Measurements from ENCODE around the gene TGM6. TPM values are rescaled to one million over a fixed set of nuclear protein-coding genes. Genes with fewer than 3 reads are reported as not detected.

The TGM6 gene
- total and polyA plus RNA-seq, 2 donors, result not detected

DNA sequence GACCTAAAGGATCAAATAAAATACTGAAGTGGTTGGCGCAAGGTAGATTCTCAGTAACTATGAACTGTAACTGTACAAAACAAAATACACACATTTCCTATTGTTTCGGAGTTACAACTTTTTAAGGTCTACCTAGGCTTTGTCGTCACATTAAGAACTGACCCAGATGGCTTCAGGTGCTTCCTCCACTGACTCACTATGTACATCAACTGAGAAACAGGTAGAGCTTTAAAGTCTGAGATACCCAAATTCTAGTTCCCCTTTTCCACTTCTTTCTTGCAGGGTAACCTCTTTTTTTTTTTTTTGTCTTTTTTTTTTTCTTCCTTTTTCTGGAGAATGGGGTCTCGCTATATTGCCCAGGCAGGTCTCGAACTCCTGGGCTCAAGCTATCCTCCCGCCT, 84.4 kb downstream of the TGM6 start:
- no peak for DNase-seq (ENCODE audit: low read depth in 6 of 9, low spot score in 9 of 9)
- Histone ChIP-seq H3K9me3 (ENCODE audit: control insufficient read depth in 2 of 2, insufficient read depth in 1 of 2, low read length in 1 of 2) (no peaks in the 10 kb centered on the region), H3K27ac (ENCODE audit: low read depth in 1 of 2, low read length in 1 of 2) (no peak overlapping the region), H3K27me3 (ENCODE audit: control insufficient read depth in 2 of 2, insufficient read depth in 1 of 2, low read length in 1 of 2) (no peaks in the 10 kb centered on the region), H3K4me1 (ENCODE audit: control insufficient read depth in 2 of 2, insufficient read depth in 2 of 2, low read length in 2 of 2) (peaks cover 12 to 16% of the 10 kb centered on the region in 2 donors), H3K4me3 (ENCODE audit: low read length in 2 of 2) (no peak overlapping the region), H3K36me3 (ENCODE audit: control insufficient read depth in 2 of 2, insufficient read depth in 2 of 2, low read length in 1 of 2) (peaks cover 53 to 73% of the 10 kb centered on the region in 2 donors)
- WGBS, result 97% methylated on average over 6 of the region's 6 CpGs

- peaks cover 37 to 50% of the 10 kb centered on the region in 2 donors for H3K36me3 ChIP-seq (ENCODE audit: control insufficient read depth in 2 of 2, insufficient read depth in 2 of 2, low read length in 1 of 2)
- H3K27ac ChIP-seq (ENCODE audit: low read depth in 1 of 2, low read length in 1 of 2), result no peak overlapping the region
- 94% methylated on average over 5 of the region's 5 CpGs for WGBS
- peaks cover 15 to 19% of the 10 kb centered on the region in 2 donors for H3K4me1 ChIP-seq (ENCODE audit: control insufficient read depth in 2 of 2, insufficient read depth in 2 of 2, low read length in 2 of 2)
- no peaks in the 10 kb centered on the region for H3K27me3 ChIP-seq (ENCODE audit: control insufficient read depth in 2 of 2, insufficient read depth in 1 of 2, low read length in 1 of 2)
- H3K9me3 ChIP-seq (ENCODE audit: control insufficient read depth in 2 of 2, insufficient read depth in 1 of 2, low read length in 1 of 2), result no peaks in the 10 kb centered on the region
- DNase-seq (ENCODE audit: low read depth in 6 of 9, low spot score in 9 of 9), result no peak
- H3K4me3 ChIP-seq (ENCODE audit: low read length in 2 of 2), result no peak overlapping the region
Observed at GRCh38 chr20:2467412-2467811, 86.7 kb downstream of the TGM6 start.

DNA sequence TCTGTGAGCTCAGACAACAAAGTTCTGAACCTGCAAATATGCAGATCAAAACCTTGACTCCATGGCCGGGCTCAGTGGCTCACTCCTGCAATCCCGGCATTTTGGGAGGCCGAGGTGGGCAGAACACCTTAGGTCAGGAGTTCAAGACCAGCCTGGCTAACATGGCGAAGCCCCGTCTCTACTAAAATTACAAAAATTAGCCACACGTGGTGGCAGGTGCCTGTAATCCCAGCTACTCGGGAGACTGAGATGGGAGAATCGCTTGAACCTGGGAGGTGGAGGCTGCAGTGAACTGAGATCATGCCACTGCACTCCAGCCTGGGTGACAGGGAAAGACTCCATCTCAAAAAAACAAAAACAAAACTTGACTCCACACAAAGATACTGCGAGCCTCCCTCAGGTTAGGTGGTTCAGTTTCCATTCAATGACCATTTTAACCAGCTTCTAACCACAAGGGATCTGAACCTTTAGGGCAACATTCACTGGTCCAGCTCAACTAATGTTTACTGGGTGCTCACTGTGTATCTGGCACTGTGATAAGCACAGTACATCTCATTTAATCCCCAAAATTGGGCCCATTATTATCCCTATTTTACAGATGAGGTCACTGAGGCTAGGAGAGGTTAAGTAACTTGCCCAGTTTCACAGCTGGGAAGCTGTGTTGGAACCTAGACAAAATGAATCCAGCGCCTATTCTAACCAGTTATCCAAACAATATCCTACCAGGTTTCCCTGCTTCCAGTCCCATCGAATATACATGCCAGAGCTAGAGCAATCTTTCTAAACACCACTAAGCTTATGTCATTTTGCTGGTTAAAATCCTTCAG, 88.1 kb downstream of the TGM6 start:
- Histone ChIP-seq H3K36me3 (ENCODE audit: control insufficient read depth in 2 of 2, insufficient read depth in 2 of 2, low read length in 1 of 2) (peaks cover 24 to 36% of the 10 kb centered on the region in 2 donors), H3K27ac (ENCODE audit: low read depth in 1 of 2, low read length in 1 of 2) (no peak overlapping the region), H3K9me3 (ENCODE audit: control insufficient read depth in 2 of 2, insufficient read depth in 1 of 2, low read length in 1 of 2) (no peaks in the 10 kb centered on the region), H3K27me3 (ENCODE audit: control insufficient read depth in 2 of 2, insufficient read depth in 1 of 2, low read length in 1 of 2) (no peaks in the 10 kb centered on the region), H3K4me1 (ENCODE audit: control insufficient read depth in 2 of 2, insufficient read depth in 2 of 2, low read length in 2 of 2) (peaks cover 15 to 19% of the 10 kb centered on the region in 2 donors), H3K4me3 (ENCODE audit: low read length in 2 of 2) (peak overlapping the region in 1 of 2 donors; percentile 94)
- 94% methylated on average over 11 of the region's 11 CpGs for WGBS
- DNase-seq (ENCODE audit: low read depth in 6 of 9, low spot score in 9 of 9), result no peak

DNA sequence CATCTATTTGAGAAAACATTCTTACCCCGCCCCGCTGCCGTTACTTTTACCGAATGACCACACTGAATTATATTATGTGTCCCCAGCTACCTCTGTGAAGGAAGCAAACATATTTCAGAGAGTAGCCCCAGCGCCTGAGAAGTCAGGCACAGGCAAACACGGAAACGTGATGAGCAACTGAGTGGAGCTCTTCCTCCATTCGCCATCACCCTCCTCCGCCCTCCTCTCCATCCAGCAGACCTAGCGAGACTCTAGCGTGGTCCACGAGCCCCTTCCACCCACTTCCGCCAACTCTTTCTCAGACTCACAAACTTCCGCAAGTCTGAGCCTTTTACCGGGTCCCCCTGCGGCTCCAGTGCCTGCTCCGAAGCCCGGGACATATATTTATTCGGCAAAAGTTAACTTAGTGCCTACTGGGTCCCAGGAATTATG, 89.3 kb downstream of the TGM6 start:
- WGBS, result under 1% methylated on average over 19 of the region's 19 CpGs
- Histone ChIP-seq H3K9me3 (ENCODE audit: control insufficient read depth in 2 of 2, insufficient read depth in 1 of 2, low read length in 1 of 2) (no peaks in the 10 kb centered on the region), H3K27ac (ENCODE audit: low read depth in 1 of 2, low read length in 1 of 2) (peak overlapping the region; percentile 89 to 91), H3K36me3 (ENCODE audit: control insufficient read depth in 2 of 2, insufficient read depth in 2 of 2, low read length in 1 of 2) (peaks cover 15 to 30% of the 10 kb centered on the region in 2 donors), H3K4me1 (ENCODE audit: control insufficient read depth in 2 of 2, insufficient read depth in 2 of 2, low read length in 2 of 2) (peaks cover 15 to 19% of the 10 kb centered on the region in 2 donors), H3K4me3 (ENCODE audit: low read length in 2 of 2) (peak overlapping the region; percentile 63 to 94), H3K27me3 (ENCODE audit: control insufficient read depth in 2 of 2, insufficient read depth in 1 of 2, low read length in 1 of 2) (no peaks in the 10 kb centered on the region)
- peak in 7 of 9 donors; percentile 20 to 75 (median 47) for DNase-seq (ENCODE audit: low read depth in 6 of 9, low spot score in 9 of 9)

DNA sequence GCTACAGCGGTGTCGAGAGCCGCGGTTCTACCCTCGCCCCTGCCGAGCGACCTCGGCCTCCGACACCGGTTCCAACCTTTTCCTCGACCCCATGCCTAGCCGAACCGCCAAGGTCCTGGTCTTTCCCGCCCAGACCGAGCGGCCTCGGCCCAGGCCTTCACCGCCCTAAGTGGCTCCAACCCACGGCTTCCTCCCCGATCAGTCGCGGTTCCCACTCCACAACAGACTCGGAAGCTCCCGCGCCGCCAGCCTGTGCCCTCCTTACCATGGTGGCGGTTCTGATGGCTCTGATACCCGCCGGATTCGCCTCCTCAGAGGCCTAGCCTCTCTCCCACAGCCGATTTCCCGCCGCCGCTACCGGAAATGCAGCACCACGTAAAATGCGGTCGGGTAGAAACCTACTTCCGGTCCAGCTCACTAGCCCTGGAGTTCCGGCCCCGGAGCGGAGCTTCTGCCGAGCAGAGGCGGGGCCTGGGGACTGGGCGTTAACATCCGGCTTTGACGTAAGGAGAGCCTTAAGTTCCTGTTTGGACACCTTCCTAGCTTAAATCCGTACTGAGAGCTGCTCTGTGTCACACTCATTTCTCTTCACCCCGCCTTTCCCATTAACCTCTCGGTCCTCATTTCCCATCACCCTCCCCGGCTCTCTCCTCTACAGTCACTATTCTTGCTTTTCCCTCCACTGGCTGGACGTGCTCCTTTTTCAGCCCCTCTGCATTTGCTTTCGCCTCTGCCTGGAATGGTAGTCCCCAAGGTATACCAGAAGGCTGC, 89.9 kb downstream of the TGM6 start, which contains the start of gene SNRPB:
Gene SNRPB (minus strand): TSS at position 367 of the 771 bp plus-strand sequence. CDS start 99 bp downstream, at position 268.
- H3K4me3 ChIP-seq (ENCODE audit: low read length in 2 of 2), result peak within 1 kb of the TSS; percentile 63 to 94
- H3K4me1 ChIP-seq (ENCODE audit: control insufficient read depth in 2 of 2, insufficient read depth in 2 of 2, low read length in 2 of 2), result peaks cover 15 to 19% of the 10 kb centered on the region in 2 donors
- no peaks in the 10 kb centered on the region for H3K27me3 ChIP-seq (ENCODE audit: control insufficient read depth in 2 of 2, insufficient read depth in 1 of 2, low read length in 1 of 2)
- 2% methylated on average over 53 of the region's 53 CpGs for WGBS
- H3K36me3 ChIP-seq (ENCODE audit: control insufficient read depth in 2 of 2, insufficient read depth in 2 of 2, low read length in 1 of 2), result peaks cover 13 to 24% of the 10 kb centered on the region in 2 donors
- DNase-seq (ENCODE audit: low read depth in 6 of 9, low spot score in 9 of 9), result peak; percentile 89 to 99 (median 96)
- no peaks in the 10 kb centered on the region for H3K9me3 ChIP-seq (ENCODE audit: control insufficient read depth in 2 of 2, insufficient read depth in 1 of 2, low read length in 1 of 2)
- H3K27ac ChIP-seq (ENCODE audit: low read depth in 1 of 2, low read length in 1 of 2), result peak within 1 kb of the TSS; percentile 91 to 96

GRCh38 chr20:2473516-2473915, 92.8 kb downstream of the TGM6 start:
- H3K36me3 ChIP-seq (ENCODE audit: control insufficient read depth in 2 of 2, insufficient read depth in 2 of 2, low read length in 1 of 2), result no peaks in the 10 kb centered on the region
- H3K9me3 ChIP-seq (ENCODE audit: control insufficient read depth in 2 of 2, insufficient read depth in 1 of 2, low read length in 1 of 2), result no peaks in the 10 kb centered on the region
- no peak overlapping the region for H3K27ac ChIP-seq (ENCODE audit: low read depth in 1 of 2, low read length in 1 of 2)
- 95% methylated on average over 4 of the region's 4 CpGs for WGBS
- peaks cover 13 to 17% of the 10 kb centered on the region in 2 donors for H3K4me1 ChIP-seq (ENCODE audit: control insufficient read depth in 2 of 2, insufficient read depth in 2 of 2, low read length in 2 of 2)
- DNase-seq (ENCODE audit: low read depth in 6 of 9, low spot score in 9 of 9), result no peak
- H3K4me3 ChIP-seq (ENCODE audit: low read length in 2 of 2), result no peak overlapping the region
- H3K27me3 ChIP-seq (ENCODE audit: control insufficient read depth in 2 of 2, insufficient read depth in 1 of 2, low read length in 1 of 2), result no peaks in the 10 kb centered on the region

- peaks cover 0 to 3% of the 10 kb centered on the region in 2 donors for H3K9me3 ChIP-seq (ENCODE audit: control insufficient read depth in 2 of 2, insufficient read depth in 1 of 2, low read length in 1 of 2)
- H3K4me1 ChIP-seq (ENCODE audit: control insufficient read depth in 2 of 2, insufficient read depth in 2 of 2, low read length in 2 of 2), result peaks cover under 1% of the 10 kb centered on the region in 2 donors
- H3K4me3 ChIP-seq (ENCODE audit: low read length in 2 of 2), result no peak overlapping the region
- H3K36me3 ChIP-seq (ENCODE audit: control insufficient read depth in 2 of 2, insufficient read depth in 2 of 2, low read length in 1 of 2), result peaks cover 3 to 10% of the 10 kb centered on the region in 2 donors
- H3K27me3 ChIP-seq (ENCODE audit: control insufficient read depth in 2 of 2, insufficient read depth in 1 of 2, low read length in 1 of 2), result no peaks in the 10 kb centered on the region
- no peak overlapping the region for H3K27ac ChIP-seq (ENCODE audit: low read depth in 1 of 2, low read length in 1 of 2)
- no peak for DNase-seq (ENCODE audit: low read depth in 6 of 9, low spot score in 9 of 9)
- 96% methylated on average over 9 of the region's 9 CpGs for WGBS
Observed at GRCh38 chr20:2475850-2476741, 95.4 kb downstream of the TGM6 start.

- Histone ChIP-seq H3K27ac (ENCODE audit: low read depth in 1 of 2, low read length in 1 of 2) (no peak overlapping the region), H3K27me3 (ENCODE audit: control insufficient read depth in 2 of 2, insufficient read depth in 1 of 2, low read length in 1 of 2) (no peaks in the 10 kb centered on the region), H3K4me3 (ENCODE audit: low read length in 2 of 2) (no peak overlapping the region), H3K9me3 (ENCODE audit: control insufficient read depth in 2 of 2, insufficient read depth in 1 of 2, low read length in 1 of 2) (peaks cover 0 to 3% of the 10 kb centered on the region in 2 donors), H3K4me1 (ENCODE audit: control insufficient read depth in 2 of 2, insufficient read depth in 2 of 2, low read length in 2 of 2) (no peaks in the 10 kb centered on the region), H3K36me3 (ENCODE audit: control insufficient read depth in 2 of 2, insufficient read depth in 2 of 2, low read length in 1 of 2) (peaks cover 3 to 13% of the 10 kb centered on the region in 2 donors)
- DNase-seq (ENCODE audit: low read depth in 6 of 9, low spot score in 9 of 9), result peak in 1 of 9 donors; percentile 3
- WGBS, result 95% methylated on average over 5 of the region's 5 CpGs
Observed at GRCh38 chr20:2476742-2477615, 96.3 kb downstream of the TGM6 start.
